Activated CD4-positive, alpha-beta T cell treated with anti-CD3 and anti-CD28 coated beads, Interleukin-2, amount 10 ng/mL, durations not matched to agents 7 days and 5 days (primary cell): Measurements from ENCODE around the gene BCAP31. TPM values are rescaled to one million over a fixed set of nuclear protein-coding genes. Genes with fewer than 3 reads are reported as not detected.

Experiments
- CTCF ChIA-PET: fragments of 350-600 bp; sonication (Branson Sonifier 250); formaldehyde crosslinking; loops from one replicate; lab custom pipeline; 2021; ENCODE audit warnings: antibody characterized with exemption; lab: Charles Lee
- POLR2A ChIA-PET: fragments of 350-600 bp; sonication (Branson Sonifier 250); formaldehyde crosslinking; loops from one replicate; lab custom pipeline; 2021; ENCODE audit warnings: antibody characterized with exemption; lab: Charles Lee
- DNase-seq: peaks from one replicate; pipeline ENCODE4 v3.0.0-alpha.2; 2020
- H3K27ac Mint-ChIP-seq: one replicate; pipeline ENCODE4 v1.8.0; 2021; ENCODE audit warnings: mild to moderate bottlenecking, moderate library complexity, mixed read lengths
- H3K27me3 Mint-ChIP-seq: one replicate; pipeline ENCODE4 v1.8.0; 2021; ENCODE audit warnings: mixed read lengths
- H3K36me3 Mint-ChIP-seq: one replicate; pipeline ENCODE4 v1.8.0; 2021; ENCODE audit warnings: low read depth, mixed read lengths
- H3K4me1 Mint-ChIP-seq: one replicate; pipeline ENCODE4 v1.8.0; 2021; ENCODE audit warnings: mixed read lengths
- H3K4me3 Mint-ChIP-seq: one replicate; pipeline ENCODE4 v1.8.0; 2021; ENCODE audit warnings: mild to moderate bottlenecking, moderate library complexity, mixed read lengths
- H3K9me3 Mint-ChIP-seq: one replicate; pipeline ENCODE4 v1.8.0; 2021; ENCODE audit warnings: mixed read lengths
- total RNA-seq, 2 experiments: library from RNA; stranded (reverse); gene quantifications; one replicate each; pipeline ENCODE4 v1.2.3, GENCODE V29; 2021

BCAP31 gene
- total RNA-seq, 2 experiments from 2014 or later: 142 to 148 TPM

GRCh38 chrX:153766871-153767673, 42.9 kb upstream of the BCAP31 start:
- no peak overlapping the region for H3K4me3 Mint-ChIP-seq
- no peak overlapping the region for H3K27ac Mint-ChIP-seq
- DNase-seq: no peak
- H3K27me3 Mint-ChIP-seq: no peaks in the 10 kb centered on the region
- ChIA-PET POLR2A (no interaction called here), CTCF (interaction anchor here (1.0 to 1.8 kb wide), 2 partner anchors 181 to 185 kb away, joined by 4 read pairs; no protein-coding TSS in a partner anchor)
- no peaks in the 10 kb centered on the region for H3K9me3 Mint-ChIP-seq
- H3K4me1 Mint-ChIP-seq: peaks cover 8% of the 10 kb centered on the region
- H3K36me3 Mint-ChIP-seq: no peaks in the 10 kb centered on the region

DNA sequence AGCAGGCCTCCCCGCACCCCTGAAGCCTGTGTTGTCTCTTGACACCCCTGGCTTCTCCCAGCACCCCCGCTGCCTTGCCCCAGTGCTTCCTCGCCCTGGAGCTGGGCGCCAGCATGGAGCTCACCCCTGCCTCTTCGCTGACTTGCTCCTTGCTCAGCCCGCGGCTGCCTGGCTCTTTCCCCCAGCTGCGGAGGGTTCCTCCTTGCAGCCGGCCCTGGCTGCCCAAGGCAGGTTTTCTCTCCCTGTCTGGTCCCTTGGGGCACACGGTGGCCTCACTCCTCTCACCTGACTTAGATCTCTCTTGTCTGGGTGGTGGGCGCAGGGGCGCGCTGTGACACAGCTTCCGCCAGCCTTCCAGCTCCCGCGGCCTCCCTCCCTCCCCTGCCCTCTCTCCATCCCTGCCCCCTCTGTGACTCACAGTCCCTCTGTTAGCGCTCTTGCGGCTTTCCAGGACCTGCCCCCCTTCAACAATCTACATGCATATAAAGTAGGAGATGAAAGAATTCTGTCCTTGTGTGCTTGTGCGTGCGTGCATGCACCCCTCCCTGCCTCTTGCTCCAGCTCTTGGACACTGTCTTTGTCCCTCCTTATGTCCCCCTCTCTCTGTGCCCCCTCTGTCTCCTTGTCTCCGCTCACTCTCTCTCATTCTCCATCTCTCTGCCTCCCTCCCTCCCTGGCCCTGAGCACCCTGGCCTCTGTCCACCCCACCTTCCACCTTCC, 42.1 kb upstream of the BCAP31 start:
- Mint-ChIP-seq H3K27ac (peak overlapping the region; percentile 54), H3K27me3 (no peaks in the 10 kb centered on the region)
- DNase-seq: no peak

DNA sequence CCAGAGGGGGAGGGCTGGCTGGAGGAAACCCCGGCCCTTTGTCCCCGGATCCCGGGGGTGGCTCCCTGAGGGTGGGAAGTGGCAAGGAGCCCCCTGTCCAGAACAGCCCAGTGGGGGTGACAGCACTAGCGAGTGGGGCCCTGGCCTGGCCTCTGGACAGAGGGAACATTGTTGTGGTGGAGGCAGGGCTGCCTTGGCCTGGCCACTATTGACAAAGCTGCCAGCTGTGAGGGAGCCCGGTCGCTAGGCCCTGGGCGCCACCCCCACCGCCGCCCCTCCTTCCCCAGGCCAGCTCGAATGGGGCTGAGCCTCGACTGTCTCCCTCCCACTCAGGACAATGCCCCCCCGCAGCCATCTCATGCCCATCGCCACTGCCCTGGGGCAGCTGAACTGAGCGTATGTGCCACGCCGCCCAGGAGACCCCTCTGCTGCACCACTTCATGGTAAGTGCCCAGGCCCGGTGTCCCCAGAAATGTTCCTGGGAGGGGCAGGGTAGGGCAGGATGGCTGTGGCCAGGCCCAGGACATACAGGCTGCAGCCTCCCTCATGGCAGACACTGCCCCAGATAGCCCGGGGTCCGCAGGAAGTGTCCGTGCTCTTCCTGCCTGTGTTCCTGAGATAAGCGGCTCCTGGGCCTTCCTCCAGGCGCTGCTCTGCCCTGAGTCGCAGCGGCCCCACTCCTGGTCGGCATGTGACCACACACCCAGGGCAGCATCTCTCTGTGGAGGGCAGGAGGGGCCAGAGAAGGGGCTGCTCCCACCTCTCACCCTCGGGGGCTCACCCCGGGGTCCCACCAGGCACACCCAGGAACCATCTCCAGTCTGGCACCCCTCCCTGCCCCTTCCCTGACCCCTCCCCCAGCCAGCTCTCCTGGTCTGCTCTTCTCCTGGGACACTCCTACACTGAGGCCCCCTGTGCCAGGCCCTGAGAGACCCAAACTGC, 41.2 kb upstream of the BCAP31 start:
- no peak overlapping the region for H3K4me3 Mint-ChIP-seq
- POLR2A ChIA-PET: no interaction called here
- no peak for DNase-seq
- peaks cover 8% of the 10 kb centered on the region for H3K4me1 Mint-ChIP-seq
- CTCF ChIA-PET: interaction anchor here (1.1 kb wide), 1 partner anchor 30 kb away, joined by 4 read pairs; no protein-coding TSS in a partner anchor
- H3K9me3 Mint-ChIP-seq: no peaks in the 10 kb centered on the region
- no peaks in the 10 kb centered on the region for H3K36me3 Mint-ChIP-seq
- H3K27ac Mint-ChIP-seq: no peak overlapping the region
- H3K27me3 Mint-ChIP-seq: no peaks in the 10 kb centered on the region

More for the DNA sequence above, 42.1 kb upstream of the BCAP31 start:
- Mint-ChIP-seq H3K4me3 (no peak overlapping the region), H3K36me3 (no peaks in the 10 kb centered on the region), H3K4me1 (peaks cover 8% of the 10 kb centered on the region), H3K9me3 (no peaks in the 10 kb centered on the region)
- CTCF ChIA-PET: interaction anchor here (1.0 to 1.1 kb wide), 2 partner anchors 31 to 182 kb away, joined by 4 read pairs; no protein-coding TSS in a partner anchor
- POLR2A ChIA-PET: no interaction called here

DNA sequence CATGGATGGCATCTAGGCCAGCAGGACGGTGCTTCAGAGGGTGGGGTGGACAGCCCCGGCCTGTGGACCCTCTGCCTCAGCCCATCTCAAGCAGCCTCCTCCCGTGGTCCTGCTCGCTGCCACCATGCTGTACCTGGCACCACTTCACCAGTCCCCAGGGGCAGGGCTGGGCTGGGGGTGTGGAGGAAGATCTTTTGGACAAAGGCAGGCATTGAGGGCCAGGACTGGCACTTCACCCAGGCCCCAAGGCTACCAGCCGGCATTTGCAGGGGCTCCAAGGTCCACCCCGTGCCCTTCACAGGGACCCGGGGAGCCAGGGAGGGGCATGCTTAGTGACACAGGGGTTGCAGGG, 40.6 kb upstream of the BCAP31 start:
- DNase-seq: no peak
- no peaks in the 10 kb centered on the region for H3K27me3 Mint-ChIP-seq
- no peak overlapping the region for H3K27ac Mint-ChIP-seq
- no peaks in the 10 kb centered on the region for H3K36me3 Mint-ChIP-seq
- no peaks in the 10 kb centered on the region for H3K9me3 Mint-ChIP-seq
- no peak overlapping the region for H3K4me3 Mint-ChIP-seq
- ChIA-PET CTCF (interaction anchor here (1.0 to 1.9 kb wide), 4 partner anchors 181 to 188 kb away, joined by 3 to 6 read pairs (median 4); no protein-coding TSS in a partner anchor), POLR2A (no interaction called here)
- peaks cover 8% of the 10 kb centered on the region for H3K4me1 Mint-ChIP-seq

DNA sequence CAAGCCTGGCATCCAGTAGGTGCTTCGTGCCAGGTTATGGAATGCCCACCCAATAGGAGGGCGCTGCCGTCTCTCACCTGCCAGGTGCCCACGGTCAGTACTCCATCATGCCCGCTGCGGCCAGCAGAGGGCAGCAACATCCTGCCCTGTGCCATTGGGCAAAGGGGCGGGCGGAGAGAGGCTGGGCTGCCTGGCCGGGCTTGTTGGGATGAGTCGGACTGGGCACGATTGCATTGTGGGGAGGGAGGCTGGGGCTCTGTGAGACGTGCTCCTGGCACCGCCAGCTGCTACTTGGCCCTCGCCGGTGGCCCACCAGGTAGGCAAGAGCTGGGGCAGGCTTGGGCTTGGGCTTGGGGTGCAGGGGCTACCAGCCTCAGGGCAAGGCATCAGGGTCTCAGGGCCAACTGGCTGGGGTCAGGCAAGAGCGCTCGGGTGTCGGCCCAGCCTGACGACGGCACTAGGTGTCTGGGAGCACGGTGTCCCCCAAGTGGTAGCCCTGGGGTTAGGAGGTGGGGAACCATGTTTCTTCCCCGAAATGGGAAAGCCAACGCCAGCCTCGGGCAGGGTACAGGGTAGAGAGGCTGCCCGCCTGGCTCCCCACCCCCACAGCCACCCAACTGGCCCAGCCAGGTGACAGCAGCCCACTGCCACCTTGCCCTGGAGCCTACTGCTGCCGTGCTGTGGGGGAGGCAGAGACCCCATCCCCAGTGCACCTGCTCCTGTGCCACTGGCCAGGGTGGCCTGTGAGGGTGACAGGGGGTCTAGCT, 40.0 kb upstream of the BCAP31 start, which contains the start of gene PLXNB3:
Gene PLXNB3, plus strand, starts transcription at position 261 of the 767 bp plus-strand sequence. CDS start 1,287 bp downstream, outside the sequence.
- H3K4me1 Mint-ChIP-seq: peaks cover 8% of the 10 kb centered on the region
- H3K9me3 Mint-ChIP-seq: no peaks in the 10 kb centered on the region
- DNase-seq: peak; percentile 75
- ChIA-PET POLR2A (no interaction called here), CTCF (interaction anchor here (0.7 to 1.9 kb wide), 10 partner anchors 9 to 189 kb away, joined by 3 to 7 read pairs (median 3); no protein-coding TSS in a partner anchor)
- no peak within 1 kb of the TSS for H3K27ac Mint-ChIP-seq
- no peak within 1 kb of the TSS for H3K4me3 Mint-ChIP-seq
- H3K27me3 Mint-ChIP-seq: no peaks in the 10 kb centered on the region
- no peaks in the 10 kb centered on the region for H3K36me3 Mint-ChIP-seq

- Mint-ChIP-seq H3K27ac (no peak overlapping the region), H3K4me3 (no peak overlapping the region), H3K27me3 (no peaks in the 10 kb centered on the region), H3K9me3 (no peaks in the 10 kb centered on the region), H3K4me1 (peaks cover 8% of the 10 kb centered on the region), H3K36me3 (no peaks in the 10 kb centered on the region)
- POLR2A ChIA-PET: interaction anchor here (0.7 kb wide), 1 partner anchor 173 kb away, joined by 3 read pairs; no protein-coding TSS in a partner anchor
- no peak for DNase-seq
- CTCF ChIA-PET: interaction anchor here (0.7 to 1.9 kb wide), 13 partner anchors 8 to 189 kb away, joined by 3 to 7 read pairs (median 3); no protein-coding TSS in a partner anchor
Observed at GRCh38 chrX:153763298-153763932, 39.2 kb upstream of the BCAP31 start.

DNA sequence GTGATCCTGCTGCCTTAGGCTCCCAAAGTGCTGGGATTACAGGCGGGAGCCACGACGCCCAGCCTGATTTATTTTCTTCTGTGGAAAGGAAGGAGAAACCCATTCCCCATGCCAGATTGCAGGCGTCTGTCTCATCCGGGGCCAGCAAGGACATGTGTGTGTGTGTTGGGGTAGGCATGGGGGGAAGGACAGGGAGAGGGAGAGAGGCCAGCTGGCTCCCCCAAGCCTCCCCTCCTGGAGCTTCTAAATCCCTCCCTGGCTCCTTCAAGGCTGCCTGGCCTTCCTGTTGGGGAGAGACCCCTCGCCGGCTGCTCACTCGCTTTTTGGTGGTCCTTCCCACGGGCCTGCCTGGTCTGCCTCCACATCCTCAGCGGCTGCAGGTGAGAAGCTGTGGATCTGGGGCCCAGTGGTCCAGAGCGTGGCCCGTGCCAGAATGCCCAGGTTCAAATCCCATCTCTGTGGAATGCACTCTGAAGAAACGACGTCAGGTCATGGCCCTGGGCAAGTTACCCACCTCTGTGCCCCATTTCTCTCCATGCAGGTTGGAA, 38.5 kb upstream of the BCAP31 start:
- POLR2A ChIA-PET: interaction anchor here (0.7 kb wide), 1 partner anchor 173 kb away, joined by 3 read pairs; no protein-coding TSS in a partner anchor
- no peak for DNase-seq
- peaks cover 8% of the 10 kb centered on the region for H3K4me1 Mint-ChIP-seq
- H3K27me3 Mint-ChIP-seq: peaks cover 1% of the 10 kb centered on the region
- no peak overlapping the region for H3K4me3 Mint-ChIP-seq
- H3K36me3 Mint-ChIP-seq: no peaks in the 10 kb centered on the region
- no peak overlapping the region for H3K27ac Mint-ChIP-seq
- H3K9me3 Mint-ChIP-seq: no peaks in the 10 kb centered on the region
- CTCF ChIA-PET: interaction anchor here (1.2 to 1.9 kb wide), 6 partner anchors 12 to 190 kb away, joined by 3 to 7 read pairs (median 4); no protein-coding TSS in a partner anchor

DNA sequence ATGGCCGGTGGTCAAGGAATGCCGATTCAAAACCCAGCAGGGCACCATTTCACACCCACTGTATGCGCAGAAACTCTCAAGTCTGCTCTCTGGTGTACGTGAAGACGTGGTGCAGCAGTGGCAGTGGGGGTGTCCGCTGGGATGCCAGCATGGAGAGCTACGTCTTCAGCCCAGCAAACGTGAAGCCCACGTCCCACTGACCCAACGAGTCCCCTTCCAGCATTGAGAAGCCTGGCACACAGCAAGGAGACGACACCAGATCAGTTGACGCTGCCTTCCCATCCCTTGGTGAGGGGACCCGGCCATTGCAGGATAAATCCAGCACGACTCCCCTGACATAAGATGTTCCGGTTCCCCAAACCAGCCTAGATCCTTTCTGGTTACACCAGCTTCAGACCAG, 37.7 kb upstream of the BCAP31 start:
- Mint-ChIP-seq H3K27ac (no peak overlapping the region), H3K9me3 (no peaks in the 10 kb centered on the region), H3K27me3 (peaks cover 6% of the 10 kb centered on the region), H3K4me3 (no peak overlapping the region), H3K36me3 (no peaks in the 10 kb centered on the region), H3K4me1 (peaks cover 8% of the 10 kb centered on the region)
- POLR2A ChIA-PET: no interaction called here
- CTCF ChIA-PET: interaction anchor here (0.5 to 1.2 kb wide), 2 partner anchors 187 to 410 kb away, joined by 3 to 4 read pairs; no protein-coding TSS in a partner anchor
- DNase-seq: no peak

- Mint-ChIP-seq H3K27me3 (peaks cover 13% of the 10 kb centered on the region), H3K9me3 (no peaks in the 10 kb centered on the region), H3K4me1 (no peaks in the 10 kb centered on the region), H3K4me3 (no peak overlapping the region), H3K27ac (no peak overlapping the region), H3K36me3 (no peaks in the 10 kb centered on the region)
- DNase-seq: no peak
- CTCF ChIA-PET: interaction anchor here (0.6 to 0.9 kb wide), 2 partner anchors 8 to 616 kb away, joined by 3 read pairs; no protein-coding TSS in a partner anchor
- POLR2A ChIA-PET: no interaction called here
Observed at GRCh38 chrX:153755136-153755535, 30.9 kb upstream of the BCAP31 start.

DNA sequence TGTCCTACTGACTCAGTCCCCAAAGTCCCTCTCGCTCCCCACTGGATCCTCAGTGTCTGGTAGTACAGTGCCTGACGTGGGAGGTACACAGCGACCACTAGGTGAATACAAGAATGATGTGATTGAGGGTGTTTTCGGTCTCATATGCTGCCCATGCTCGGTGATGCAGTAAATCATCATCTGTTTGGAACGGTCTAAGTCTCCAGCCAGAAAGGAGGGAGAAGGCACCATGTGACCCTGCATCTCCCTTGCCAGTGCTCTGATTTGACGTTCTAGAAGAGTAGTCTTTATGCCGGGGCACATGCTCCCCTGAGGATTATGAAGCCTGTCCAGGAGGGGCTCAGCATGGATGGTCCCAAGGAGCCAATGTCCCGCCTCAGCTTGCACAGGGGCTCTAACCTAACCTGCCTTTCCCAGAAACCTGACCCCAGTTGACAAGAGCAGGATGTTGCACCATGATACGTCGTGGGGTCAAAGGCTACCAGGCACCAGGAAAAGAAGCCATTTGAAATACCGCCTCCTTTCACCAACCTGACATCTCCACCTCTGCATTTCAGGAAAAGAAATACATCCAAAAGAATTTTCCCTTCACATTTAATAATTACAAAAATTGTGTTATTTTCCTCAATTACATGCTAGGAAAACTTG, 26.1 kb upstream of the BCAP31 start:
- Mint-ChIP-seq H3K36me3 (no peaks in the 10 kb centered on the region), H3K4me3 (no peak overlapping the region), H3K27me3 (peaks cover 10% of the 10 kb centered on the region), H3K4me1 (no peaks in the 10 kb centered on the region), H3K27ac (no peak overlapping the region), H3K9me3 (no peaks in the 10 kb centered on the region)
- CTCF ChIA-PET: no interaction called here
- POLR2A ChIA-PET: no interaction called here
- DNase-seq: no peak
